Endothelial cell of umbilical vein (primary cell): ENCODE results near the gene SLC15A3.

Experiments used
- CTCF ChIP-seq, 2 donors: IDR thresholded peaks; 1 replicate in 1 of 2; 2 replicates in 1 of 2; pipeline ENCODE4 v1.5.1; 2011; ENCODE audit warnings: low read length in 2 of 2, mild to moderate bottlenecking in 2 of 2, moderate library complexity in 2 of 2, control low read depth in 1 of 2, inconsistent platforms in 1 of 2, low read depth in 1 of 2; ENCODE audit not compliant: insufficient read depth in 1 of 2; ENCODE audit errors: extremely low read depth in 1 of 2
- EZH2 ChIP-seq: IDR thresholded peaks from 2 replicates; pipeline ENCODE4 v1.6.1; 2012; ENCODE audit warnings: borderline replicate concordance, low read depth, mild to moderate bottlenecking, moderate library complexity, low read length, inconsistent platforms; ENCODE audit not compliant: severe bottlenecking
- MYC ChIP-seq: IDR thresholded peaks from one replicate; pipeline ENCODE4 v1.6.1; 2011; ENCODE audit warnings: mild to moderate bottlenecking, low read depth, low read length
- POLR2A ChIP-seq: IDR thresholded peaks from 2 replicates; pipeline ENCODE4 v1.6.1; 2012; ENCODE audit warnings: low read depth, mild to moderate bottlenecking, control low read depth, low read length
- POLR2AphosphoS5 ChIP-seq: IDR thresholded peaks from 2 replicates; pipeline ENCODE4 v1.6.1; 2012; ENCODE audit warnings: low read depth, mild to moderate bottlenecking, control low read depth, low read length, moderate library complexity; ENCODE audit not compliant: insufficient read depth

DNA sequence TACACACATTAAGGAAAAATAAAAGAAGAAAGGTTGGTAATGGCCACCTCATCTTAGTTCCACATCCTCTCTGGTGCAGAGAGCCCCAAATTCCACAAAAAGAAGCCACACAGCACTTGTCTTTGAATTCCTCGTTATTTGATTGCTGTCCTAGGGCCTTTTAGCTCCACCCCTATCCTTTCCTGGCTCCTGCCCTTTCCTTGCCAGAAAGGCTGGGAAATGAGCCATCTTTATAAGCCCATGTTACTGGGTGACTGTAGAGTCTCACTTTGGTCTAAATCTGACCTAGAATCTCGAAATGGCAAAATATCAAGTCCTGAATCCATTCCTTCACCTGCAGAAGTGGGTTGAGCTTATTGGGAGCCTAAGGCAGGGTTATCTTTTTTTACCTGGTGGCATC, 32.0 kb downstream of the SLC15A3 start:
- TF ChIP-seq POLR2A (no peak), MYC (no peak), CTCF (IDR thresholded peaks at IDR 0.05; ENCODE audit: extremely low read depth in 1 of 2, insufficient read depth in 1 of 2, low read depth in 1 of 2, low read length in 2 of 2) (no peak), POLR2AphosphoS5 (no peak), EZH2 (no peak)
